Dendritic cell treated with granulocyte-macrophage colony-stimulating factor and Interleukin-4, amounts not matched to agents 40 ng/mL and 50 ng/mL, for 4 days (primary cell): Measurements from ENCODE around the gene LRRC71.

Experiments used
- H3K27ac Mint-ChIP-seq: one replicate; pipeline ENCODE4 v1.8.0; 2022; ENCODE audit warnings: mild to moderate bottlenecking, mixed read lengths
- H3K27me3 Mint-ChIP-seq: one replicate; pipeline ENCODE4 v1.8.0; 2022; ENCODE audit warnings: mild to moderate bottlenecking, mixed read lengths
- H3K36me3 Mint-ChIP-seq: one replicate; pipeline ENCODE4 v1.8.0; 2022; ENCODE audit warnings: low read depth, mixed read lengths
- H3K4me1 Mint-ChIP-seq: one replicate; pipeline ENCODE4 v1.8.0; 2022; ENCODE audit warnings: low read depth, mixed read lengths
- H3K4me3 Mint-ChIP-seq: one replicate; pipeline ENCODE4 v1.8.0; 2022; ENCODE audit warnings: mild to moderate bottlenecking, moderate library complexity, mixed read lengths
- H3K9me3 Mint-ChIP-seq: one replicate; pipeline ENCODE4 v1.8.0; 2022; ENCODE audit warnings: mixed read lengths
- intact Hi-C: fragments of 100-400 bp; cut with micrococcal nuclease; formaldehyde crosslinking; loops from one replicate; pipeline ENCODE4 v1.15.0; 2022

The LRRC71 gene

GRCh38 chr1:156933136-156933535, 12.7 kb downstream of the LRRC71 start:
- no peak overlapping the region for H3K4me3 Mint-ChIP-seq
- H3K4me1 Mint-ChIP-seq = peaks cover 23% of the 10 kb centered on the region
- no peak overlapping the region for H3K27ac Mint-ChIP-seq
- H3K27me3 Mint-ChIP-seq = peaks cover 24% of the 10 kb centered on the region
- no peaks in the 10 kb centered on the region for H3K9me3 Mint-ChIP-seq
- intact Hi-C loops = no loop called here
- peaks cover 46% of the 10 kb centered on the region for H3K36me3 Mint-ChIP-seq

GRCh38 chr1:156935505-156936128, 15.2 kb downstream of the LRRC71 start:
- intact Hi-C loops = no loop called here
- peaks cover 3% of the 10 kb centered on the region for H3K27me3 Mint-ChIP-seq
- H3K36me3 Mint-ChIP-seq = peaks cover 71% of the 10 kb centered on the region
- H3K27ac Mint-ChIP-seq = no peak overlapping the region
- H3K4me1 Mint-ChIP-seq = peaks cover 18% of the 10 kb centered on the region
- H3K4me3 Mint-ChIP-seq = no peak overlapping the region
- no peaks in the 10 kb centered on the region for H3K9me3 Mint-ChIP-seq

DNA sequence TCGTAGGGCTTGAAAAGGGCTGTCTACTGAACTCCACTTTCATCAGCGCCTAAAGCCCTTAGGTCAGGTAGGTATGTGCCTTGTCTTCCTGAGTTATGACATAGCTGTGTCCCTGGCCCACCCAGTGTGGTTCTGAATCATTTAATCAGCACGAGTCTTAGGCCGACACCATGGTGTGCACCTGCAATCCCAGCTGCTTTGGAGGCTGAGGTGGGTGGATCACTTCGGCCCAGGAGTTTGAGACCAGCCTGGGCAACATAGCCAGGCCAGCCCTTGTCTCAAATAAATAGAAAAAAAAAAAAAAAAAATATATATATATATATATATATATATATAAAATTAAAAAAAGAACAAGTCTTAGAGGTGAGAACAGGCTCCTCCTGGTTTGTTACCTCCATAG, 15.8 kb downstream of the LRRC71 start:
- Mint-ChIP-seq H3K9me3 (no peaks in the 10 kb centered on the region), H3K27ac (no peak overlapping the region), H3K27me3 (no peaks in the 10 kb centered on the region), H3K4me1 (peaks cover 12% of the 10 kb centered on the region), H3K4me3 (no peak overlapping the region), H3K36me3 (peaks cover 77% of the 10 kb centered on the region)
- intact Hi-C loops = no loop called here

DNA sequence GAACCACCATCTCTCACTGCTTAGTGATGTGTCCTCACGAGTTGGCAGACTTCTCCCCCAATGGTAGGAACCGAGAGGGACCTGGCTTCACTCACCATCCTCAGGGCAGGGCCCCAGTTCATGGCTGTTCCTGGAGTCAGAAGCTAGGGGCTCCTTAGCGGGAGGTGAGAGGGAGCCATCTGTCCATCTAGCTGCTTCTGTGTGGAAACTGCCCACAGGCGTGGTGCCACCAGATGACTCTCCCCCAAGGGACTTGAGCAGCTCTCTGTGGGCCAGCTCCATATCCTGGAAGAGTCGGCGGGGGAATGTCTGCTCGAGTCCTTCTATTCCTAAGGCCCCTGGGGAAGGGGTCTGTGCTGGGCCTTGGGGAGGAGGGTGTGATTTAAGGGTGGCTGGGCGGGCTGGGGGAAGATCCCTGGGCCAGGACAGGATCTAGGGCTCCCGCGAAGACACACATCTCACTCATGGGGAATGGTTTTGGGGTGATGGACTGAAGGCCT, 16.3 kb downstream of the LRRC71 start:
- Mint-ChIP-seq H3K36me3 (peaks cover 83% of the 10 kb centered on the region), H3K4me3 (no peak overlapping the region), H3K4me1 (peaks cover 6% of the 10 kb centered on the region), H3K9me3 (no peaks in the 10 kb centered on the region), H3K27me3 (no peaks in the 10 kb centered on the region), H3K27ac (no peak overlapping the region)
- intact Hi-C loops = no loop called here

GRCh38 chr1:156937883-156938282, 17.5 kb downstream of the LRRC71 start:
- H3K4me1 Mint-ChIP-seq = no peaks in the 10 kb centered on the region
- intact Hi-C loops = no loop called here
- H3K27me3 Mint-ChIP-seq = no peaks in the 10 kb centered on the region
- H3K9me3 Mint-ChIP-seq = no peaks in the 10 kb centered on the region
- no peak overlapping the region for H3K27ac Mint-ChIP-seq
- H3K4me3 Mint-ChIP-seq = no peak overlapping the region
- H3K36me3 Mint-ChIP-seq = peaks cover 94% of the 10 kb centered on the region

DNA sequence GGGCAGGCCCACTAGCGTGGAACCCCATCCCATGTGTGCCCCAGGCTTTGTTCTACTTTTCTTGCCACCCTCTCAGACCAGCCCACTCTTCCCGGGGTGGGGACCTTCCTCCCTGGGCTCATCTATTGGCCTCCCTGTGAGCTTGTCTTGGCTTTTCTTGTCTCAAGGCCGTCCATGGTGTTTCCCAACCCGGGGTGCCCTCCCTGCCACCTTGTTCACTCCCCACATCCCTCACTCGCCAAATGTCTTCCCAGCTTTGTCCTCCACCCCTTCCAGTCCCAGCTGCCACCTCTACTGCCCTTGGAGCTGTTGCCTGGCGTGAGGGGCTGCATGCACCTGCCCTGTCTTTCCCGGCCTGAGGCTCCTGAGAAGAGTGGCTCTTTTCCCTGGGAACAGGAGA, 18.4 kb downstream of the LRRC71 start:
- H3K36me3 Mint-ChIP-seq = peaks cover 100% of the 10 kb centered on the region
- no peak overlapping the region for H3K4me3 Mint-ChIP-seq
- no peaks in the 10 kb centered on the region for H3K4me1 Mint-ChIP-seq
- H3K27me3 Mint-ChIP-seq = no peaks in the 10 kb centered on the region
- H3K9me3 Mint-ChIP-seq = no peaks in the 10 kb centered on the region
- no peak overlapping the region for H3K27ac Mint-ChIP-seq
- intact Hi-C loops = no loop called here

GRCh38 chr1:156939786-156940334, 19.4 kb downstream of the LRRC71 start:
- intact Hi-C loops = no loop called here
- H3K9me3 Mint-ChIP-seq = no peaks in the 10 kb centered on the region
- no peaks in the 10 kb centered on the region for H3K27me3 Mint-ChIP-seq
- no peaks in the 10 kb centered on the region for H3K4me1 Mint-ChIP-seq
- no peak overlapping the region for H3K27ac Mint-ChIP-seq
- H3K4me3 Mint-ChIP-seq = no peak overlapping the region
- H3K36me3 Mint-ChIP-seq = peaks cover 100% of the 10 kb centered on the region

- H3K27ac Mint-ChIP-seq = no peak overlapping the region
- peaks cover 100% of the 10 kb centered on the region for H3K36me3 Mint-ChIP-seq
- no peak overlapping the region for H3K4me3 Mint-ChIP-seq
- no peaks in the 10 kb centered on the region for H3K27me3 Mint-ChIP-seq
- H3K9me3 Mint-ChIP-seq = no peaks in the 10 kb centered on the region
- intact Hi-C loops = no loop called here
- no peaks in the 10 kb centered on the region for H3K4me1 Mint-ChIP-seq
Measured at GRCh38 chr1:156941675-156942074, 21.2 kb downstream of the LRRC71 start.

DNA sequence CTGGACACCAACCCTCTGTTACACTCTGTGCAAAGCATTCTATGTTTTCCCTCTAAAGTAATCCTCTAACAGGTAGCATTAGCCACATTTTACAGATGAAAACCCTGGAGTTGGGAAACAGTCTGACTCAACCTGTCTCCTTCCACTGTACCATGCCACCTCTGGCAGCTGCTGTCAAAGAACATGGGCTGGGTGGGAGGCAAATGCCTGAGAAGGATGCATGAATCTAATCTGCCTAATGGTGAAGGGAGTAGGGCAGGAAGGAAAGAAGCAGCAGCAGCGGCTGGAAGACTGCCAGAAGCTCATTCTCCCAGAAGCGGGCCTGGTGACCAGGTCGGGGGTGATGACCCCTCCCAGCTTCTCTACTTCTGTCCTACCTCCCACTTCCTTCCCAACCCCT, 21.7 kb downstream of the LRRC71 start:
- no peak overlapping the region for H3K4me3 Mint-ChIP-seq
- H3K27me3 Mint-ChIP-seq = no peaks in the 10 kb centered on the region
- no peaks in the 10 kb centered on the region for H3K4me1 Mint-ChIP-seq
- no peaks in the 10 kb centered on the region for H3K9me3 Mint-ChIP-seq
- H3K36me3 Mint-ChIP-seq = peaks cover 100% of the 10 kb centered on the region
- H3K27ac Mint-ChIP-seq = no peak overlapping the region
- intact Hi-C loops = no loop called here

DNA sequence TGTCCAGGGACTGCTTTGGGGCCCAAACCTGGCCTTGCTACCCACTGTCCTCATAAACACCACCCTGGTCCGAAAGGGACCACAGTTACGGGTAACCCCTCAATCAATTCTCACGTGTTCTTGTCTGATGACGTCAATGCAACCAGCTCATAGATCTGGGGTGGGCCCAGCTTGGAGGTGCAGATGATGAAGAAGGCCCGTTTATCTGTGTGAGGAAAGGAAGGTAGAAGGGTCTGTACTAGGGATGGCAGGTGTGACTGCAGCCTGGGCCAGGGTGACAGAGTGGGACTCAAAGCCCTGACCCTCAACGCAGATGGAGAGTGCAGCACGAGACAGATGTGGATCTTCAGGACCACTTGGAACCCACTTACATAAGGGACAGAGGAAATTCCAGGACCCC, 22.1 kb downstream of the LRRC71 start:
- no peaks in the 10 kb centered on the region for H3K9me3 Mint-ChIP-seq
- H3K4me3 Mint-ChIP-seq = no peak overlapping the region
- intact Hi-C loops = no loop called here
- H3K27me3 Mint-ChIP-seq = no peaks in the 10 kb centered on the region
- H3K4me1 Mint-ChIP-seq = no peaks in the 10 kb centered on the region
- H3K36me3 Mint-ChIP-seq = peaks cover 100% of the 10 kb centered on the region
- no peak overlapping the region for H3K27ac Mint-ChIP-seq

- H3K4me3 Mint-ChIP-seq = no peak overlapping the region
- peaks cover 100% of the 10 kb centered on the region for H3K36me3 Mint-ChIP-seq
- H3K9me3 Mint-ChIP-seq = no peaks in the 10 kb centered on the region
- H3K4me1 Mint-ChIP-seq = no peaks in the 10 kb centered on the region
- H3K27me3 Mint-ChIP-seq = no peaks in the 10 kb centered on the region
- no peak overlapping the region for H3K27ac Mint-ChIP-seq
- intact Hi-C loops = no loop called here
Measured at GRCh38 chr1:156943756-156944155, 23.3 kb downstream of the LRRC71 start.

- intact Hi-C loops = no loop called here
- Mint-ChIP-seq H3K36me3 (peaks cover 100% of the 10 kb centered on the region), H3K27me3 (no peaks in the 10 kb centered on the region), H3K4me1 (no peaks in the 10 kb centered on the region), H3K9me3 (no peaks in the 10 kb centered on the region), H3K27ac (no peak overlapping the region), H3K4me3 (no peak overlapping the region)
Measured at GRCh38 chr1:156944268-156944667, 23.8 kb downstream of the LRRC71 start.

- H3K9me3 Mint-ChIP-seq = no peaks in the 10 kb centered on the region
- intact Hi-C loops = no loop called here
- no peak overlapping the region for H3K4me3 Mint-ChIP-seq
- H3K27me3 Mint-ChIP-seq = no peaks in the 10 kb centered on the region
- H3K36me3 Mint-ChIP-seq = peaks cover 100% of the 10 kb centered on the region
- no peak overlapping the region for H3K27ac Mint-ChIP-seq
- H3K4me1 Mint-ChIP-seq = no peaks in the 10 kb centered on the region
Measured at GRCh38 chr1:156944848-156945247, 24.4 kb downstream of the LRRC71 start.

DNA sequence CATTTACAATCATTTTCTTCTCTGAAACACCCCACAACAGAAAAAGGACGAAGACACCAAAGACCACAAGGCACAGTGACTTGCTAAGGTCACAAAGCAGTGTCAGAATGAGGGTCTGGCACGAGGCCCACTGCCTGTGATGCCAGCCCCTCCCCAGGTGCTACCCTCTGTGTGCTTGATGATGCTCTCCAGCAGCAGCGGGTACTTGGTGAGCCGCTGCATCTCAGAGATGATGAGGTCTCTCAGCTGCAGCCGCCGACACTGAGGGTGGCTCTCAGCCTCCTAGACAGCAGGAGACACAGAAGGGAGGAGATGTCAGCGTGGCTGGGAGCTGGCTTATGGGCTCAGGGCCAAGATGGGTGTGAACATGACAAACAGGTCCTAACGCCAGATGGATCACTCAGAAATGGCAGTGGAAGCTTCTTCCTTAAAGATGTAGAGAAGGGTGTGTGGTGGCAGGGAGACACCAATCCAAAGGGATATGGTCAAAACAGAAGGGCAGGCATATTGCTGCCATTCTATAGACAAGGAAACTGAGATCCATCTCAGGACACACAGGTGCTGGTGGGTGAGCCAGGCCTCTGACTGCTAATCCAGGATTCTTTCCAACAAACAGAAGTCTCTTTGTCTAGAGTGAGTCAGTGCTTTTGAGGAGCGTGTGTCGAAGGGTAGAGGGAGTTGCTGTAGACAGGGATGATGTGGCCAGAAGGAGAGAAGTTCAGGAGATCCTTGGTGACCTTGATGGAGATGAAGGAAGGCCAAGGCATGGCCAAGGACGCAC, 25.6 kb downstream of the LRRC71 start:
- peaks cover 100% of the 10 kb centered on the region for H3K36me3 Mint-ChIP-seq
- H3K4me1 Mint-ChIP-seq = peaks cover 5% of the 10 kb centered on the region
- no peak overlapping the region for H3K27ac Mint-ChIP-seq
- no peaks in the 10 kb centered on the region for H3K9me3 Mint-ChIP-seq
- H3K27me3 Mint-ChIP-seq = no peaks in the 10 kb centered on the region
- intact Hi-C loops = no loop called here
- no peak overlapping the region for H3K4me3 Mint-ChIP-seq
